Stimulated activated CD4-positive, alpha-beta T cell treated with anti-CD3 and anti-CD28 coated beads, Interleukin-4, amount 100 ng/mL, for 1 hour (primary cell): Measurements from ENCODE around the gene SLC2A1.

Experiments
- DNase-seq: peaks from one replicate; pipeline ENCODE4 v3.0.0-alpha.2; 2020

SLC2A1 gene

DNA sequence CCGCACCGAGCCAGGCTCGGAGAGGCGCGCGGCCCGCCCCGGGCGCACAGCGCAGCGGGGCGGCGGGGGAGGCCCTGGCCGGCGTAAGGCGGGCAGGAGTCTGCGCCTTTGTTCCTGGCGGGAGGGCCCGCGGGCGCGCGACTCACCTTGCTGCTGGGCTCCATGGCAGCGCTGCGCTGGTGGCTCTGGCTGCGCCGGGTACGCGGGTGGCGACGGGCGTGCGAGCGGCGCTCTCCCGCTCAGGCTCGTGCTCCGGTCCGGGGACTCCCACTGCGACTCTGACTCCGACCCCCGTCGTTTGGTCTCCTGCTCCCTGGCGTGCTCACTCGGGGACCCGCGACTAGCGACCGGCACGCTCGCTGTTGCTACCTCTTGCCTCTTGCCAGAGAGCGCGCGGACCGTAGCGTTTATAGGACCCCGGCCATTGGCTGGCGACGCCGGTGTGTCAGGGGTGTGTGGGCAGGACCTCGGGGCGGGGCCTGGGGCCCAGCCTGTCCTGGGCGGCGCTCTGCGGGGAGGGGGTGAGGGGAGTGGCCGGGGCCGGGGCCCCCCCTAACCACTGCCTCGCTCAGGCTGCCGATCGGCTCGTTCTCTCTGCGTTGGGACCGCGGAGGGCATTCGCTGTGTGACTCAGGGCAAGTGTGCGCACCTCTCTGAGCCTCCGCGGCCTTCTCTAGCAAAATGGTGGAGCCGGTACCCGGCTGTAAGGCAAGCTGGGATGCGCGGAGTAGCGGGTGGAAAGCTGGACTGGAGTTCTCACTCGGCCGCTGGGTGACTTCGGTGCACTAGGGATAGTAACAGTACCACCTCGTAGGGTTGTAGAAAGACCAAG, at the start of gene SLC2A1:
TSS of gene SLC2A1 (minus strand) at position 381 of the 832 bp plus-strand sequence. CDS start at position 164, 217 bp downstream.
- peak; percentile 97 for DNase-seq

DNA sequence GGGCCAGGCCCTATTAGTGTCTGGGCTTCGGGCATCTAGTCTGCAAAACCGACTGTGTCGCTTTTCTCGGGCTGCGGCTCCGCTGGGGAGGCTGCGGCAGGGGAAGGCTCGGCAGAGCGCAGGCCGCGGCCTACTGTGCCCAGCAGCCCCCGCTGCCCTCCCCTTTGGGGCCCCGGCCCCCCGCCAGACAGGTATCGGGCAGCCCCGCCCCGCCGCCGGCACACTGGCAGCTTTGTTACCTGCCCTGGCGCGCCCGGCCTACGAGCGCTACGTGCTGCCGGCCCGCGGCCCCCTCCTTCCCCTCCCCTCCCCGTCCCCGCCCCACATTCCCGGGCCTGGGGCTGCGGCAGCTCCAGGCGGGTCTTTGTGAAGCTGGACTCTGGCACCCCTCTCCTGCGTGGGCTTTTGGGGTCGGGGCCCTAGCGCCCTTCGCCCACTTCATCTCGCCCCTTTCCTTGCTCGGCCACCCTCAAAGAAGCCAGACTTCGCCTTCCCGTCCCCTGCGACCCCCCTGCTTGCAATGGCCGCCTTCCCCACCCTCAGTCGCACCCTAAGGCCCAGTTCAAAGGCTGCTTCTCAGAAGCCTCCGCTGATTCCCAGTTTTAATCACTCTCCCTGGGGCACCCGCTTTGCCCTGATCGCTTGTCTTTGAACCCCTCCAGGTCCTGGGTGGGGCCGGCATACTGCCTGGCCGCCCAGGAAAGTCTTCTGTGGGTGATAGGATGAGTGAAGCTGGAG, 48.9 kb upstream of the SLC2A1 start:
- no peak for DNase-seq

DNA sequence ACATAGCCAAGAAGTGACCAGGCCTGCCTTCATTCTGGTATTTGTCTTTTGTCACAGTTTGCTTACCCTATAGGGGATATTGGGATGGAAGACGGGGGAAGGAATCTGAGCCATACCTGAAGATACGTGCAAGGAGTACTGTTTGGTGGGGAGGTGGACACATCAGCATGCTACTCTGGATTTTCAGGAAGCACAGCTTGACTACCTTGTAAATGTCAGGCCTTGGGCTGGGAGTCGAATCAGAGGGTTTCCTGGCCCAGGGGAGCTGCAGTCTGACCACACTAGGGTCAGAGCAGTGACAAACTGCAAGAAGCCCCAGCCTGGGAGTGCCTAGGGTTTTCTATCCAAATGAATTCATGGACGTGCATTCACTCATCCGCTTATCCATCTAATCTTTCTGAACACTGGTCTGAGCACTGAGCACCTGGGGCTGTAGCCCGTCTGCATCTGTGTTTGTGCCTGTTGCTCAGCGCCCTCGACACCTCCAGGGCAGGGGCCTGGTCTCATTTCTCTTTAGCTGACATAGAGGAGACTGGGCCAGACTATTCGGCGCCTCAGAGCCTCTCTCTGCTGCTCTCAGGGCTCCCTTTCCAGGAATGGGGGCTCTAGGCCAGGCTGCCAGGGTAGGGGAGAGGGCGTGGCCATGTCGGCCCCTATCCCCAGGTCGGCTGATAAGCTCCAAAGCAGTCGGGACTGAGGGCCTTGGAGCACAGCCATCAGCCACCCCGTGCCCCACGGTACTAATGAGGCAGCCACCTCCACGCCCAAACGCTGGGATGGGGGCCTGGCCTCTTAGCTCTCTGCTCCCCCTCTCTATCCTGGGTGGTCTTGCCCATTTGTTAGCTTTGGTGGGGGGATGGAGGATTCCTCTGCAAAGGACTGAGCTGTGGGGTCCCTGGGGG, 47.0 kb upstream of the SLC2A1 start:
- no peak for DNase-seq

DNA sequence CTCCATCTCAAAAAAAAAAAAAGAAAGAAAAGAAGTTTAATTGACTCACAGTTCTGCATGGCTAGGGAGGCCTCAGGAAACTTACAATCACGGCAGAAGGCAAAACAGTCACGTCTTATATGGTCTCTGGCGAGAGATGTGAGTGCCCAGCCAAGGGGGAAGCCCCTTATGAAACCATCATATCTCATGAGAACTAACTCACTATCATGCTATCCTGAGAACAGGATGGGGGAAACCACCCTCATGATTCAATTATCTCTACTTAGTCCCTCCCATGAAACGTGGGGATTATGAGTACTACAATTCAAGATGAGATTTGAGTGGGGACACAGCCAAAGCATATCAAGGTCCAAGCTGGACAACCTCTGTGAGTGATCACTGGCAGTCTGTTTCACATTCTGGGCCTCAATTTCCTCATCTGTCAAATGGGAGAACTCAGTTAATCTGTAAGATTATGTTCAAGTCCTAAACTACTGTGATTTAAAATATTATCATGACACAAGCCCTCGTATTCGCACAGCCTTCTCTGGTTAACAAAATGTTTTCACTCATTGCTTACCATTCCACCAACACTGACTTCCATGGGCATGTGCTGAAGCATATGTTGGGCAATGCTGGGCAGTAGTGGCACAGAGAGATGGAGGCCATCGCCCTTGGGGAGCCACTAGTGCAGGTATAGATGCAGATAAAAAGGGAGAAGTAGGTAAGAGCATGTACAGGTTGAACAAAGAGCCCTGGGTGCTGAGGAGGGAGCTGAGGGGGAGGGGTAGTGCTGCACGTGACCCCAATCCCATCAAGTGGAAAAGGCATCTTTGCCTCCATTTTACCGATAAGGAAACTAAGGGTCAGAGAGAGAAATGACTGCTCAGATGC, 46.2 kb upstream of the SLC2A1 start:
- DNase-seq, result no peak

DNA sequence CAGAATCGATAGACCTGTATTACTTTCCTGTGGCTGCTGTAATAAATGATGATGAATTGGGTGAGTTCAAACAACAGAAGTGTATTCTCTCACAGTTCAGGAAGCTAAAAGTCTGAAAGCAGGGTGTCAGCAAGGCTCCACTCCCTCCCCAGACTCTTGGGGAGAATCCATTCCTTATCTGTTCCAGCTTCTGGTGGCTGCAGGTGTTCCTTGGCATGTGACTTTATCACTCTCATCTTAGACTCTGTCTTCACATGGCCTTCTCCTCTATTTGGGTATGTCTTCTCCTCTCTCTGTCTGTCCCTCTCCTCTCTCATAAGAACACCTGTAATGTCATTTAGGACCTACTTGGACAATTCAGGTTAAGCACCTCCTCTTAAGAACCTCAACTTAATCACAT, 44.1 kb upstream of the SLC2A1 start:
- no peak for DNase-seq

DNA sequence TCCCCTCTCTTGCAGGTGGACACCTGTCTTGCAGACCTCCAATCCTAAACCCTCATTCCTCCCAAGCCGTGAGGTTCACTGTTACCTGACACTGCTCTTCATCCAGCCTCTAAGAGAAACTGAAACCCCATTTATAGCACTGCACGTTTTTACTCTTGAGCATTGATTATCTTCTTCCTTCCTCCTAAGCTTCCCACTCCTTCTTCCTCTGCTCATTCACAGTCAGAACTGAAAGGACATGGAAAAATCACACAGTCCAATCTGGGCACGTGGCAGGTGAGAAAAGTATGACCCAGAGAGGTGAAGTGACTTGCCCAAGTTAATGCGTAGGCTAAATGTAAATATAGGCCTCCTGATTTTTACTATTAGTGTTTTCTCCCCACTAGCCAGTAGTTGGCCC, 43.4 kb upstream of the SLC2A1 start:
- DNase-seq, result no peak

DNA sequence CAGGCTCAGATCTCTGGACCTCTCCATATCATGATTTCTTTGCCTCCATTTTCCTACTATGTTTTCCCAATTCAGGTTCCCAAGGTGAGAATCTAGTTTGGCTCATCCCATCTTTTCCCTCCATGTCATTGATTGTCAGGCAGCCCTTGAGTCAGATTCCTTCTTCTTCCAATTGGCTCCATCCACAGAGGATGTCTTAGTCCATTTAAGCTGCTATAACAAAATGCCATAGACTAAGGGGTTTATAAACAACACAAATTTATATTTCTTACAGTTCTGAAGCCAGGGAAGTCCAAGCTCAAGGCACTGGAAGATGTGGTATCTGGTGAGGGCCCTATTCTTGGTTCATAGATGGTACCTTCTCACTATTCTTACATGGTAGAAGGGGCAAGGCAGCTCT, 42.8 kb upstream of the SLC2A1 start:
- no peak for DNase-seq

DNA sequence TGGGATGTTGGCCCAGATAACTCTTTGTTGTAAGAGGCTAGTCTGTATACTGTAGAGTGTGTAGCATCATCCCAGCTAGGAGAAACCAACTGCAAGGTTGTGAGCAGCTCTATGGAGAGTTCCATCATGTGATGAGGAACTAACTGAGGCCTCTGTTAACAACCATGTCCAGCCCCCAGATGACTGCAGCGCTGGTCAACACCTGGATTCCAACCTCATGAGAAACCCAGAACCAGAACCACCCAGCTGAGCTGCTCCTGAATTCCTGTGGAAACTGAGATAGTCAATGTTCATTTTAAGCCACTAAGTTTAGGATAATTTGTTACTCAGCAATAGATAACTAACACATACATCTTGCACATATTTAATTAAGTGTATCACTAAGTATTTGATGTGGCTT, 41.6 kb upstream of the SLC2A1 start:
- no peak for DNase-seq

DNA sequence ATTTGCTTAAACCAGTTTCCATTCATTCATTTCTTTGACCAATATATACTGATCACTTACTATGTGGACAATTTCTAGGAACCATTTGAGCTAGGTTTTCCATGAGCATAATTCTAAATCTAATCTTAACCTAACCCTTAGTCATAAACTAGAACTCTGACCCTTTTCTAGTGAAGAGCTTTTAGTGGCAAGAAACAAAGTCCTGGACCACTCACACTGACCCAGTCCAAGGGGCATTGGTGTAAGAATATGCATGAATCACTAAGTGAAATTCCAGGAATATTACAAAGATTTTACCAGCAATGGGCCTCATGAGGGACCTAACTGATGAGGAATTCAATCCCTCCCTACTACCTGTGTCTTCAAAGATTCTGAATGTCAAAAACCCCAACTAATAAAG, 40.6 kb upstream of the SLC2A1 start:
- no peak for DNase-seq

DNA sequence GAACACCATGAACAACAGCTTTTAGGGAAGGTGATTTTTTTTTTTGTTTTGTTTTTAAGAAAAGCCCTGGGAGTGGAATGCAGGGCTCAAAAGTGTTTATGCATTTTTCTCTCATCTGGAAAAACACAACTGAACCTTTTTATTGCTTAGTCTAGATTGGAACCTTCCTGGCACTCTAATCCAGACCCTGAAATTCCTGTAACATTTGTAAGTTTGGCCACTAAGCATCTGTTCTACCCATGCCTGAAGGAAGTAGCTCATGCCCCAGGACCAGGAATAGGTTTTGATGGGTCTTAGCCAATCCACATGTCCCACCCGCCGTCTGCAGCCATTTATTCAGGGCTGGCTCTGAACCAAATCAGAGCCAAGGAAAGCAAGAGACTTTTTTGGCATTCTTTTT, 39.7 kb upstream of the SLC2A1 start:
- DNase-seq, result no peak

DNA sequence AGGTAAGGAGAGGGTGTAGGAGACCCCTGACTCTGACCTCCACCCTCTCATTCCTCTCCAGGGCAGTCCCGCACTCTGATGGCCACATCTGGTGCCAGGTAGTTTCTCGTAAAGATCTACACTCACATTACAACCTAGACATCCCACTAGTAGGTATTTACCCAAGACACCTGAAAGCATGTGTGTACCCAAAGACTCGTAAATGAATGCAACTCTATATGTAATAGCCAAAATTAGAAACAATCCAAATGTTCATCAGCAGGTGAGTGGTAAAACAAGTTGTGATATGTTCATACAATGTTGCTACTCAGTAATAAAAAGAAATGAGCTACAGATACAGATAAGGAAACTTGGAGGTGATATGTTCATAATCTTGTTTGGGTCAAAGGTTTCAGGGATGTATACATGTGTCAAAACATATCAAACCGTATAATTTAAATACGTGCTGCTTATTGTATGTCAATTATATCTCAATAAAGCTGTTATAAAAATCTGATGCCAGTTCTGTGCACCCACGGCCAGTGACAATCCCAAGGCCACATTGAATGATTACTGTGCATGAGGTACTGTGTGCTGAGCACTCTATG, 37.8 kb upstream of the SLC2A1 start:
- no peak for DNase-seq

DNA sequence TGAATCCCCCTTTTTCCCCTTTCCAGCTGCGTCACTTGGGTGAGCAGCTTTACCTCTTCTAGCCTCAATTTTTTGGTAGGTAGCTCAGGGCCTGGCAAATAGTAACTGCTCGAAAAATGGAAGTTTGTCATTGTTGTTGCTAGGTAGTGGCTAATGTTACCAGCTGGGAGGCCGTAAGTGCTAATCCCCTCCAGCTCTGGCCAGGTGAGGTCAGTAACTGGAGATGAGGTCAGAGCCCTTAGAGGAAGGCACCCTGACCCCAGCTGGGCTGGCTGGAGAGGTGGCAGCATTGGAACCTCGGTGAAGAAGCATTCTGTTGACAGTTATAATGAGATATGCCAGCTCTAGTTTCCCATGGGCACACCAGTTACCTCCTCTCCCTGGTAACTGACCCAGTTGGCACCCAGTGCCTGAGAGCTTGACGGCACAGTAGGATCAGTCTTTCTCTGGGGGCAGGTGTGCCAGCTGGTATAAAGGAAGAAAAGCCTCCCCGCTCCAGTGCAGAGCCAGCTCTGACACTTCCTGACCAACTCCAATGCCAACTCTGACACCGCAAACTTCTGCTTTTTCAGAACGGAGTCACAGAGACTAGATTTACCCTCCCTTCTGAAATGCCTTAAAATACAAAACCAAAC, 35.0 kb upstream of the SLC2A1 start:
- no peak for DNase-seq

DNA sequence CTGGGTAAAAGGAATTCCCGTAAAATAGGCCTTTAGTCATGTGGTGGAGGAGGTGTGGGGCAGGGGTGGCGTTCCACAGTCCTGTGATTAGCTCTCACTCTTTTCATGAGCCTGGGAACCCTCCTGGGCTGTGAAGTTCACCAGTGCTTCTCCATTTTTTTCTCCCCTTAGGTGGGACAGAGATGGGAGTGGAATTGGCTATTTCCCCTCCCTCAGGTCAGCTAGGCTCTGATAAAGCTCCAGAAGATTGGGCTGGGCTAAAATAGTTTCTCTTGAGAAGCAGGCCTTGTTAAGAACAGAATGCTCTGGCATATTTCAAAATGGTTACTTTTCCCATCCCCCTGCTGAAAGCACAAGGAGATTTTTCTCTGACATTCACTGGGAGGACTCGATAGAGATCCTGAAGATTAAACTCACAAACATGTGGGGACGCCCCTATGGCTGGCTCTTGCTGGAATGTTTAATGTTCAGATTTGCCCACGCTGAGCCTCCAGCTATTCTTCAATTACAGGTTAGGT, 33.4 kb upstream of the SLC2A1 start:
- no peak for DNase-seq

DNA sequence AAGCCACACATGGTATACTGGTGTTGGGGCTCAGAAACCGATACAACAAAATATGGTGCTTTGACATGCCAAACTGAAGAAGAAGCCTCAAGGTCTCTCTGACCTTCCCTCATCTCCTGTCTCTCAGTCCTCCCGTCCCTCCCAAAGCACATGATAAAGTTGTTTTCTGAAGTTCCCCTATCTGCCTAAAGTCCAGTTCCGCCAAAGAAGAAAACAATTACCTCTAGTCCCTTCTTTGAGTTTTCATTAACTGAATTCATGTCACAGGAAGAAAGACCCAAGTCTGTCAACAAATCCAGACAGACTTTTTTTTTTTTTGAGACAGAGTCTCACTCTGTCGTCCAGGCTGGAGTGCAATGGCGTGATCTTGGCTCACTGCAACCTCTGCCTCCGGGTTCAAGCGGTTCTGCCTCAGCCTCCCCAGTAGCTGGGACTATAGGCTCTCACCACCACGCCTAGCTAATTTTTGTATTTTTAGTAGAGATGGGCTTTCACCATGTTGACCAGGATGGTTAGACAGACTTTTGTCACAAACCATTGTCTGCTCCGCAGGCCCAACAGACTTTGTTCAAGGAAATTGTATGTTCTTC, 32.2 kb upstream of the SLC2A1 start:
- no peak for DNase-seq

DNA sequence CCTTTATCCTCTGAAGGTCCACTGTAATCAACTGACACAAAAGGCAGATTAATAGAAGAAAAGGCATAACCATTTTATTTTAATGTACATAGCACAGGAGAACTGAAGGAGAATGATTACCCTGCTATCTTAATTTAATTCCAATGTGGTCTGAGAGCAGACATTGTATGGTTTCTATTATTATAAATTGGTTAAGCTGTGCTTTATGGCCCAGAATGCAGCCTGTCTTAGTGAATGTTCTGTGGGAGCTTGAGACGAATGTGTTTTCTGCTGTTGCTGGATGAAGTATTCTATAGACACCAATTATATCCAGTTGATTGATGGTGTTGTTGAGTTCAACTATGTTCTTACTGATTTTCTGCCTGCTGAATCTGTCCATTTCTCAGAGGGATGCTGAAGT, 25.0 kb upstream of the SLC2A1 start:
- DNase-seq, result no peak

DNA sequence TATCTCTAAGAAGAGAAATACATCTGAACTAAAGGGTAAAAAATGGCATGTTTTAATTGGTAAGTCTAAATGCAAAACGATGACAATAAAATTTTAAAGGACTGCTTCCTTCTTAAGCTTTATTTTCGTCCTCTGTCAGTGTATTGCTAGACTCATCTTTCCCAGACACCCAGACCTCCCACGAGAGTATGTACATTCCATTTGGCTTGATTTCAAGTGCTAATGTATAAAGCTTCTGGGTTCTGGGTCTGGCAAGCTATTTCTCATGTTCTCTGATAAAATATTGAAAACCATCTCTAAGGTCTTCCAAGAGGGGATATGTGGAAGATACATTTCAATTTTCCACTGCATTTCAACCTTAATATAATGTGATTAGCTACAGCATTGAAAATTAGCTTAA, 24.6 kb upstream of the SLC2A1 start:
- DNase-seq, result no peak

DNA sequence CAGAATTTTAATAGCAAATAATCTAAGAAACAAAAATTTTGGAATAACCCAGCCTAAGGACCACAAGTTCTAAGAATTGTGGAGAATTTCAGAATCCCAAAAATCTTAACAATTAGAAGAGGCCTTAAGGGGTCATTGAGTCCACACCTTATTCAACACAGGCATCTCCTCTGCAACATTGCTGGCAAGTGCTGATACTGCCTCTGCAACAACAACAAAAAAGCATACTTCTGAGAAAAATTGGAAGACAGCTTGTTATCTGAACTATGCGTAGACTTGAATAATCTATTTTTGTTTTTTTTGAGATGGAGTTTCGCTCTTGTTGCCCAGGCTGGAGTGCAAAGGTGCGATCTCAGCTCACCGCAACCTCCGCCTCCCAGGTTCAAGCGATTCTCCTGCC, 24.0 kb upstream of the SLC2A1 start:
- DNase-seq, result no peak

DNA sequence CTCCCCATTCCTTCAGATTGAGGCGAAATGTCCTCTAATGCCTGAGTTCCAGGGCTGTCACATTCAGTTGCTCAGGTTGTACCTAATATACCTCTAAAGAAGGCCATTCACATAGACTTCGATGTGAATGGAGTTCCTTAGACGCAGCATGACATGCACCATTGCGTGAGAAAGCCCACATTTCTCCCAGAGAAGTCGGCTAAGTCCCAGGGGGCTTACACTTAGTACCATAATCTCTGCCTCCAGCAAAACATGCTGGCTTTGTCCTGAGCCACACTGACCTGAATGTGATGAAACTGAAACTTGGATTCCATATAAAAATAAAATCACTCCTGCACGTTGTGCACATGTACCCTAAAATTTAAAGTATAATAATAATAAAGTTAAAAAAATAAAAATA, 23.2 kb upstream of the SLC2A1 start:
- DNase-seq, result no peak

DNA sequence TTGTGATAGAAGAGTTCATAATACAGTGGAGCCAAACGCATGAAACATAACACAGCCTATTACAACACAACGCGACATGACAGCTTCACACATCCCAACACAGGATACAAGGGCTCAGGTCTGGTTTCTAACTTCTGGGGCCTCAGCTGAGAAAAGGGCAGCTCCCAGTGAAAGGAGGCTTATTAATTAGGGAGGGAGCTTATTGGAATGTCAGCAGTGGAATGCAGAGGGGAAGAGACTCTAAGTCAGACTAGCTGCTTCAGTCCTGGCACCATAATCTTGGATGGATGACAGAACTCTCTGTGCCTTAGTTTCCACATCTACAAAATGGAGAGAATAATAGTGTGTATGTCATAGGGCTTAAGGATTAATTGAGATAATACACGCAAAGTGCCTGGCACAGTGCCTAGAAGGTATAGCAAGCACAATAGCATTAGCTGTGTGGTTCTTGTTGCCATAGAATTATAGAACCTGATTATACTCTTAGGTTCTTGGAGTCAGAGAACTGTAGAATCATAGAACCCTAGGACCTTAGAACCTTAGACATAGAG, 22.7 kb upstream of the SLC2A1 start:
- no peak for DNase-seq
